GM12878 (cell line): ENCODE measurements around the gene CHAF1A. TPM values are rescaled to one million over a fixed set of nuclear protein-coding genes. Genes with fewer than 3 reads are reported as not detected.

Source experiments
- ATAC-seq: fragments of 200-7000 bp; cut with Tn5 transposase; 3 replicates; pipeline ENCODE4 v1.9.1; 2020; ENCODE audit warnings: mild to moderate bottlenecking, moderate library complexity
- BruUV-seq: library from RNA; stranded (reverse); fragments of 400-500 nt; replicated peaks from 2 replicates; lab custom pipeline; 2021; lab: Mats Ljungman, UMichigan
- CTCF ChIA-PET: fragments of 300-600 bp; sonication (Branson Sonifier 250); formaldehyde crosslinking; extraction: SDS; loops from one replicate; lab custom pipeline; 2021; ENCODE audit warnings: inconsistent platforms; lab: Yijun Ruan, JAX
- POLR2A ChIA-PET: fragments of 350-600 bp; formaldehyde crosslinking; extraction: SDS; loops from one replicate; lab custom pipeline; 2021; ENCODE audit warnings: inconsistent platforms; lab: Charles Lee
- RAD21 ChIA-PET: fragments of 300-600 bp; sonication (Branson Sonifier 250); formaldehyde crosslinking; loops from one replicate; lab custom pipeline; 2023; ENCODE audit warnings: antibody characterized with exemption; ENCODE audit not compliant: unreplicated experiment; lab: Charles Lee
- SMC1A ChIA-PET: fragments of 300-600 bp; sonication (Branson Sonifier 250); formaldehyde crosslinking; loops from one replicate; lab custom pipeline; 2023; ENCODE audit not compliant: unreplicated experiment, uncharacterized antibody; lab: Charles Lee
- DNase-seq: peaks from one replicate; pipeline ENCODE4 v3.0.0-alpha.2; 2011; ENCODE audit warnings: low read depth, low spot score
- FAIRE-seq: peaks from 3 replicates; lab custom pipeline; 2011; peaks lifted over from hg19 to GRCh38; lab: Jason Lieb, UNC
- H2AFZ ChIP-seq: 2 replicates; pipeline ENCODE4 v1.6.0; 2011; ENCODE audit warnings: low read depth, low read length, control low read depth; ENCODE audit not compliant: control insufficient read depth
- H3K27ac ChIP-seq: 2 replicates; pipeline ENCODE4 v1.5.1; 2011; ENCODE audit warnings: control low read depth; ENCODE audit not compliant: control insufficient read depth, insufficient read depth
- H3K27me3 ChIP-seq, 2 experiments: replicated peaks in 1 of 2; 2 replicates each; pipeline versions ENCODE4 v1.6.0 to v1.6.1; 2011; ENCODE audit warnings: low read length in 1 of 2; ENCODE audit not compliant: control insufficient read depth in 2 of 2, insufficient read depth in 2 of 2
- H3K36me3 ChIP-seq, 2 experiments: 2 replicates each; pipeline ENCODE4 v1.5.1; 2011; ENCODE audit warnings: low read length in 1 of 2; ENCODE audit not compliant: control insufficient read depth in 2 of 2, insufficient read depth in 2 of 2
- H3K4me1 ChIP-seq: 2 replicates; pipeline ENCODE4 v1.6.1; 2011; ENCODE audit warnings: mild to moderate bottlenecking, low read length, moderate library complexity, mixed read lengths; ENCODE audit not compliant: control insufficient read depth, insufficient read depth
- H3K4me2 ChIP-seq: 2 replicates; pipeline ENCODE4 v1.6.0; 2011; ENCODE audit warnings: control low read depth; ENCODE audit not compliant: control insufficient read depth, insufficient read depth
- H3K4me3 ChIP-seq: fragments of 200-600 bp; sonication (generic); 2 replicates; pipeline ENCODE4 v1.5.1; 2016
- H3K79me2 ChIP-seq: 2 replicates; pipeline ENCODE4 v1.6.0; 2011; ENCODE audit warnings: low read length; ENCODE audit not compliant: control insufficient read depth, insufficient read depth
- H3K9ac ChIP-seq: 2 replicates; pipeline ENCODE4 v1.8.0; 2011; ENCODE audit warnings: low read length, control low read depth, mixed read lengths; ENCODE audit not compliant: control insufficient read depth, insufficient read depth
- H3K9me3 ChIP-seq: replicated peaks from 3 replicates; pipeline ENCODE4 v1.5.1; 2011; ENCODE audit warnings: mild to moderate bottlenecking, low read length; ENCODE audit not compliant: control insufficient read depth, insufficient read depth
- H4K20me1 ChIP-seq: 2 replicates; pipeline ENCODE4 v1.6.0; 2011; ENCODE audit not compliant: control insufficient read depth, insufficient read depth
- BHLHE40 ChIP-seq, 2 experiments: fragments of 450-650 bp in 1 of 2; IDR thresholded peaks; 2 replicates each; pipeline ENCODE4 v1.6.1; 2011 to 2017; ENCODE audit warnings: low read depth in 2 of 2, borderline replicate concordance in 1 of 2, improper control_type of control experiment in 1 of 2, low read length in 1 of 2, mild to moderate bottlenecking in 1 of 2
- FOXK2 ChIP-seq: fragments of 450-650 bp; IDR thresholded peaks from 2 replicates; pipeline ENCODE4 v1.6.1; 2017; ENCODE audit warnings: mild to moderate bottlenecking, moderate library complexity
- RFX5 ChIP-seq: IDR thresholded peaks from 2 replicates; pipeline ENCODE4 v1.6.1; 2011; ENCODE audit warnings: low read depth, low read length, improper control_type of control experiment
- ZNF622 ChIP-seq: fragments of 450-650 bp; IDR thresholded peaks from 2 replicates; pipeline ENCODE4 v1.6.1; 2017; ENCODE audit warnings: mild to moderate bottlenecking, inconsistent platforms
- WGBS: methylation state at CpG from one replicate; pipeline ENCODE4 v1.1.6; 2016; ENCODE audit warnings: low lambda C conversion rate; ENCODE audit not compliant: insufficient replicate concordance, insufficient coverage; ENCODE audit errors: missing lambda C conversion rate; 5-methylcytosine and 5-hydroxymethylcytosine counted together
- in situ Hi-C: fragments of 300-500 bp; cut with MboI; formaldehyde crosslinking; loops from 9 replicates; pipeline ENCODE4 v1.14.3; 2018; ENCODE audit warnings: mixed read lengths
- intact Hi-C: fragments of 100-400 bp; cut with micrococcal nuclease; formaldehyde crosslinking; loops from one replicate; pipeline ENCODE4 v1.14.2; 2022; ENCODE audit not compliant: unreplicated experiment
- polyA plus RNA-seq, 11 experiments: library from polyadenylated mRNA; depleted of rRNA in 4 of 11; unstranded in 6 of 11; stranded (reverse) in 5 of 11; fragments of >200 nt; fragmentation: Nextera tagmentation in 4 of 11; fragmentation: Illumina TruSeq in 1 of 11; extraction: Ambion mirVana in 4 of 11; extraction: Trizol in 1 of 11; gene quantifications; 1 replicate in 1 of 11; 2 replicates in 10 of 11; pipeline versions ENCODE4 v1.2.1 to v1.2.3, GENCODE V29; 2011 to 2016; ENCODE audit warnings: inconsistent platforms in 2 of 11, missing spikeins in 2 of 11, low read depth in 1 of 11
- total RNA-seq, 4 experiments: library from RNA; depleted of rRNA in 3 of 4; stranded (reverse); fragments of >200 nt in 3 of 4; fragmentation: Illumina TruSeq in 1 of 4; extraction: Trizol in 1 of 4; gene quantifications; 2 replicates each; pipeline versions ENCODE4 v1.2.1 to v1.2.3, GENCODE V29; 2013 to 2021
- TF ChIP-seq, protein P1 (sequence below): fragments of 450-650 bp; IDR thresholded peaks from 2 replicates; pipeline ENCODE4 v1.6.1; 2016; ENCODE audit warnings: mild to moderate bottlenecking

CHAF1A gene
- total and polyA plus RNA-seq, 10 of the 15 experiments (the other 5 are each of a cell fraction or from before 2014, with no cell fraction given) = 1.3 to 69.1 (median 34.2) TPM

DNA sequence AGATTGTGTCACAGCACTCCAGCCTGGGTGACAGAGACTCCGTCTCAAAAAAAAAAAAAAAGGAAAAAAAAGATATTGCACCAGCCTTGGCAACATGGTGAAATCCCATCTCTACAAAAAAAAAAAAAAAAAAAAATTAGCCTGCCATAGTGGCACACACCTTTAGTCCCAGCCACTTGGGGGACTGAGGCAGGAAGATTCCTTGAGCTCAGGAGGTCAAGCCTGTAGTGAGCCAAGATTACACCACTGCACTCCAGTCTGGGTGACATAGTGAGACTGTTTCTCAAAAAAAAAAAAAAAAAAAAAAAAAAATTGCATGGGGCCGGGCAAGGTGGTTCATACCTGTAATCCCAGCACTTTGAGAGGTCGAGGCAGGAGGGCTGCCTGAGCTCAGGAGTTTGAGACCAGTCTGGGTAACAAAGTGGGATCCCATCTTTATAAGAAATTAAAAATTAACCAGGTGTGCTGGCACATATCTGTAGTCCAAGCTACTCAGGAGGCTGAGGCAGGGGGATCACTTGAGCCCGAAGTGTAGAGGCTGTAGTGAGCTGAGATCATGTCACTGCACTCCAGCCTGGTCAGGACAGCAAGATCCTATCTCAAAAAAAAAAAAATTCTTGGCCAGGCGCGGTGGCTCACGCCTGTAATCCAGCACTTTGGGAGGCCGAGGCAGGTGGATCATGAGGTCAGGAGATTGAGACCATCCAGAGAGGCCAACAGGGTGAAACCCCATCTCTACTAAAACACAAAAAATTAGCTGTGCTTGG, 62.6 kb downstream of the CHAF1A start:
- Histone ChIP-seq H3K9ac (no peak overlapping the region), H4K20me1 (no peaks in the 10 kb centered on the region), H3K4me2 (no peak overlapping the region), H3K4me1 (no peaks in the 10 kb centered on the region), H3K27ac (no peak overlapping the region)
- 59% methylated on average over 7 of the region's 8 CpGs for WGBS
- in situ Hi-C loops = no loop called here
- POLR2A ChIA-PET = interaction anchor here (0.7 kb wide), 1 partner anchor 19 kb away, joined by 3 read pairs; no protein-coding TSS in a partner anchor
- CTCF ChIA-PET = interaction anchor here (0.8 kb wide), 1 partner anchor 113 kb away, joined by 3 read pairs; no protein-coding TSS in a partner anchor
- RAD21 ChIA-PET = interaction anchor here (0.7 kb wide), 1 partner anchor 12 kb away, joined by 3 read pairs; no protein-coding TSS in a partner anchor
- SMC1A ChIA-PET = no interaction called here
- intact Hi-C loops = no loop called here
- no peak for DNase-seq
- no peak for TF ChIP-seq FOXK2
- TF ChIP-seq BHLHE40 (IDR thresholded peaks at IDR 0.05; ENCODE audit: borderline replicate concordance in 1 of 2, low read depth in 2 of 2, low read length in 1 of 2) = no peak
- no peak for TF ChIP-seq RFX5
- TF ChIP-seq ZNF622 = no peak
- TF ChIP-seq, protein P1, sequence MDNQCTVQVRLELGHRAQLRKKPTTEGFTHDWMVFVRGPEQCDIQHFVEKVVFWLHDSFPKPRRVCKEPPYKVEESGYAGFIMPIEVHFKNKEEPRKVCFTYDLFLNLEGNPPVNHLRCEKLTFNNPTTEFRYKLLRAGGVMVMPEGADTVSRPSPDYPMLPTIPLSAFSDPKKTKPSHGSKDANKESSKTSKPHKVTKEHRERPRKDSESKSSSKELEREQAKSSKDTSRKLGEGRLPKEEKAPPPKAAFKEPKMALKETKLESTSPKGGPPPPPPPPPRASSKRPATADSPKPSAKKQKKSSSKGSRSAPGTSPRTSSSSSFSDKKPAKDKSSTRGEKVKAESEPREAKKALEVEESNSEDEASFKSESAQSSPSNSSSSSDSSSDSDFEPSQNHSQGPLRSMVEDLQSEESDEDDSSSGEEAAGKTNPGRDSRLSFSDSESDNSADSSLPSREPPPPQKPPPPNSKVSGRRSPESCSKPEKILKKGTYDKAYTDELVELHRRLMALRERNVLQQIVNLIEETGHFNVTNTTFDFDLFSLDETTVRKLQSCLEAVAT = no peak
- TF ChIP-seq, all 136 proteins: peak for 0
- Histone ChIP-seq H3K79me2 (no peaks in the 10 kb centered on the region), H2AFZ (no peak overlapping the region), H3K36me3 (no peaks in the 10 kb centered on the region), H3K9me3 (no peaks in the 10 kb centered on the region), H3K4me3 (no peak overlapping the region), H3K27me3 (no peaks in the 10 kb centered on the region)
- FAIRE-seq = no peak
- BruUV-seq = no TSS peak
- ATAC-seq = no peak
